ENCODE measurements around the gene MIOX.

Gene MIOX

GRCh38 chr22:50473855-50474671, 12.6 kb upstream of the MIOX start:
- DNase-seq, result no peak

- DNase-seq, result peak; percentile 82
Measured at GRCh38 chr22:50474710-50475651, 11.7 kb upstream of the MIOX start, which contains the start of gene SBF1. Gene SBF1, minus strand, starts transcription at chr22:50475035. Its CDS starts 195 bp downstream, at chr22:50474840.

- DNase-seq, result no peak
Measured at GRCh38 chr22:50475652-50476002, 11.0 kb upstream of the MIOX start.

- no peak for DNase-seq
Measured at GRCh38 chr22:50476868-50477267, 9.8 kb upstream of the MIOX start.

GRCh38 chr22:50477923-50478322, 8.7 kb upstream of the MIOX start:
- DNase-seq, result no peak

GRCh38 chr22:50479721-50480120, 6.9 kb upstream of the MIOX start:
- DNase-seq, result no peak

- DNase-seq, result no peak
Measured at GRCh38 chr22:50481045-50481439, 5.6 kb upstream of the MIOX start.

GRCh38 chr22:50481440-50482106, 5.1 kb upstream of the MIOX start, which contains the start of gene ADM2:
Gene ADM2, plus strand, starts transcription at chr22:50481543. Its CDS starts 305 bp downstream, at chr22:50481848.
- DNase-seq, result peak; percentile 61

- DNase-seq, result no peak
Measured at GRCh38 chr22:50482107-50483074, 4.3 kb upstream of the MIOX start.

GRCh38 chr22:50483106-50483505, 3.6 kb upstream of the MIOX start:
- DNase-seq, result no peak

- no peak for DNase-seq
Measured at GRCh38 chr22:50483556-50483955, 3.1 kb upstream of the MIOX start.

GRCh38 chr22:50483977-50484853, 2.4 kb upstream of the MIOX start:
- DNase-seq, result no peak

- DNase-seq, result no peak
Measured at GRCh38 chr22:50485221-50486131, 1.2 kb upstream of the MIOX start.

- DNase-seq, result no peak
Measured at GRCh38 chr22:50487290-50488005, 789 bp downstream of the MIOX start.

- no peak for DNase-seq
Measured at GRCh38 chr22:50488006-50488677, 1.5 kb downstream of the MIOX start.

- no peak for DNase-seq
Measured at GRCh38 chr22:50488886-50489285, 2.2 kb downstream of the MIOX start.

- no peak for DNase-seq
Measured at GRCh38 chr22:50489363-50490243, 2.9 kb downstream of the MIOX start.

Measured in T-helper 9 cell (primary cell).